Islet of Langerhans (tissue), 1 donor: ENCODE results near the gene PCGF5.
"Not testable (repeated sequence)": the region's sequence is repeated elsewhere in the genome, so short reads cannot be mapped to it uniquely, and the experiment has no call there.

Source experiments
- FAIRE-seq: peaks from one replicate; lab custom pipeline; 2011; peaks lifted over from hg19 to GRCh38; lab: Jason Lieb, UNC

Gene PCGF5

GRCh38 chr10:91287276-91287675 is 66.8 kb downstream of the PCGF5 start:
- FAIRE-seq = no peak

- FAIRE-seq = no peak
Observed at GRCh38 chr10:91287912-91288311, 67.4 kb downstream of the PCGF5 start.

- FAIRE-seq = peak; percentile 86
Observed at GRCh38 chr10:91289305-91289704, 68.8 kb downstream of the PCGF5 start.

GRCh38 chr10:91290607-91291006 is 70.1 kb downstream of the PCGF5 start:
- FAIRE-seq = no peak

GRCh38 chr10:91294134-91294906 is 73.9 kb downstream of the PCGF5 start:
- no peak for FAIRE-seq

GRCh38 chr10:91295346-91295745 is 74.9 kb downstream of the PCGF5 start:
- FAIRE-seq = no peak

- no peak for FAIRE-seq
Observed at GRCh38 chr10:91296471-91296870, 76.0 kb downstream of the PCGF5 start.

GRCh38 chr10:91298224-91298871 is 77.9 kb downstream of the PCGF5 start:
- no peak for FAIRE-seq

- FAIRE-seq = no peak
Observed at GRCh38 chr10:91299999-91300575, 79.6 kb downstream of the PCGF5 start.

- FAIRE-seq = not testable (repeated sequence)
Observed at GRCh38 chr10:91302946-91303345, 82.5 kb downstream of the PCGF5 start.

- FAIRE-seq = not testable (repeated sequence)
Observed at GRCh38 chr10:91305979-91306378, 85.5 kb downstream of the PCGF5 start.

GRCh38 chr10:91307489-91307888 is 87.0 kb downstream of the PCGF5 start:
- FAIRE-seq = no peak

GRCh38 chr10:91309711-91310110 is 89.2 kb downstream of the PCGF5 start:
- FAIRE-seq = no peak

- no peak for FAIRE-seq
Observed at GRCh38 chr10:91311601-91312381, 91.3 kb downstream of the PCGF5 start.

GRCh38 chr10:91312382-91312733 is 91.9 kb downstream of the PCGF5 start:
- no peak for FAIRE-seq

GRCh38 chr10:91313796-91314485 is 93.5 kb downstream of the PCGF5 start:
- no peak for FAIRE-seq

GRCh38 chr10:91316486-91316885 is 96.0 kb downstream of the PCGF5 start:
- no peak for FAIRE-seq

GRCh38 chr10:91317541-91317940 is 97.1 kb downstream of the PCGF5 start:
- FAIRE-seq = no peak

- no peak for FAIRE-seq
Observed at GRCh38 chr10:91319336-91319735, 98.9 kb downstream of the PCGF5 start.

GRCh38 chr10:91323293-91323905 is 102.9 kb downstream of the PCGF5 start:
- FAIRE-seq = not testable (repeated sequence)

- no peak for FAIRE-seq
Observed at GRCh38 chr10:91328320-91328984, 108.0 kb downstream of the PCGF5 start.
